AG09319 (cell line): ENCODE measurements around the gene RNF17.

Source experiments
- DNase-seq: peaks from one replicate; pipeline ENCODE4 v3.0.0-alpha.2; 2010; ENCODE audit warnings: low read depth; ENCODE audit errors: extremely low read depth
- CTCF ChIP-seq: IDR thresholded peaks from 2 replicates; pipeline ENCODE4 v1.5.1; 2011; ENCODE audit warnings: low read depth, mild to moderate bottlenecking, inconsistent platforms, low read length, moderate library complexity

RNF17 gene

GRCh38 chr13:24745516-24745860 is 18.5 kb upstream of the RNF17 start:
- TF ChIP-seq CTCF = no peak

GRCh38 chr13:24745861-24746617 is 17.9 kb upstream of the RNF17 start:
- no peak for TF ChIP-seq CTCF
- no peak for DNase-seq

More at GRCh38 chr13:24745516-24745860, 18.5 kb upstream of the RNF17 start:
- DNase-seq = no peak

- no peak for DNase-seq
Observed at GRCh38 chr13:24746618-24747247, 17.2 kb upstream of the RNF17 start.

GRCh38 chr13:24747248-24748060 is 16.5 kb upstream of the RNF17 start:
- no peak for DNase-seq
- no peak for TF ChIP-seq CTCF

More at GRCh38 chr13:24746618-24747247, 17.2 kb upstream of the RNF17 start:
- peak; percentile 1; the same call in 1 of the 2 replicates for TF ChIP-seq CTCF

- TF ChIP-seq CTCF = no peak
- no peak for DNase-seq
Observed at GRCh38 chr13:24748061-24748400, 15.9 kb upstream of the RNF17 start.

GRCh38 chr13:24759197-24759596 is 4.8 kb upstream of the RNF17 start:
- TF ChIP-seq CTCF = no peak

GRCh38 chr13:24764276-24764630 is 284 bp downstream of the RNF17 start:
- DNase-seq = no peak
- no peak for TF ChIP-seq CTCF

More at GRCh38 chr13:24759197-24759596, 4.8 kb upstream of the RNF17 start:
- no peak for DNase-seq
